Endothelial cell of umbilical vein (primary cell): ENCODE measurements around the gene SARS1. TPM values are rescaled to one million over a fixed set of nuclear protein-coding genes. Genes with fewer than 3 reads are reported as not detected.

Experiments
- BruUV-seq: library from RNA; stranded (reverse); fragments of 400-500 nt; replicated peaks from 2 replicates; lab custom pipeline; 2021; lab: Mats Ljungman, UMichigan
- CTCF ChIA-PET: fragments of 300-600, 350-600 bp; sonication (Branson Sonifier 250); formaldehyde crosslinking; loops from one replicate; lab custom pipeline; 2021; ENCODE audit warnings: antibody characterized with exemption, inconsistent platforms; lab: Charles Lee
- POLR2A ChIA-PET: fragments of 300-600, 350-600 bp; sonication (Branson Sonifier 250); formaldehyde crosslinking; loops from one replicate; lab custom pipeline; 2021; ENCODE audit warnings: antibody characterized with exemption, inconsistent platforms; lab: Charles Lee
- DNase-seq: peaks from one replicate; pipeline ENCODE4 v3.0.0-alpha.2; 2011; ENCODE audit warnings: low read depth, low spot score
- FAIRE-seq: peaks from 2 replicates; lab custom pipeline; 2011; peaks lifted over from hg19 to GRCh38; lab: Jason Lieb, UNC
- H2AFZ ChIP-seq: 2 replicates; pipeline ENCODE4 v1.6.0; 2012; ENCODE audit warnings: low read depth, low read length, control low read depth, inconsistent platforms
- H3K27ac ChIP-seq: 2 replicates; pipeline ENCODE4 v1.5.1; 2011; ENCODE audit warnings: low read depth, mild to moderate bottlenecking, control low read depth, low read length, moderate library complexity; ENCODE audit not compliant: insufficient read depth
- H3K27me3 ChIP-seq, 2 experiments: 2 replicates each; pipeline versions ENCODE4 v1.6.0 to v1.6.1; 2011; ENCODE audit warnings: low read length in 2 of 2, mixed read lengths in 1 of 2; ENCODE audit not compliant: control insufficient read depth in 2 of 2, insufficient read depth in 2 of 2
- H3K36me3 ChIP-seq, 2 experiments: 2 replicates in 1 of 2; 3 replicates in 1 of 2; pipeline ENCODE4 v1.5.1; 2011; ENCODE audit warnings: low read length in 2 of 2, mild to moderate bottlenecking in 1 of 2, moderate library complexity in 1 of 2; ENCODE audit not compliant: control insufficient read depth in 2 of 2, insufficient read depth in 2 of 2; ENCODE audit errors: extremely low read depth in 1 of 2
- H3K4me1 ChIP-seq: 3 replicates; pipeline ENCODE4 v1.5.1; 2011; ENCODE audit warnings: mild to moderate bottlenecking, low read length; ENCODE audit not compliant: control insufficient read depth, insufficient read depth; ENCODE audit errors: extremely low read depth
- H3K4me2 ChIP-seq: 2 replicates; pipeline ENCODE4 v1.6.1; 2011; ENCODE audit warnings: low read length, control low read depth, mixed read lengths; ENCODE audit not compliant: insufficient read depth
- H3K4me3 ChIP-seq, 3 experiments: fragments of 200-600 bp in 1 of 3; sonication (generic), shearing (Covaris generic) in 1 of 3; replicated peaks in 1 of 3; 2 replicates each; pipeline ENCODE4 v1.5.1; 2011 to 2016; ENCODE audit warnings: control low read depth in 3 of 3, low read length in 3 of 3, mild to moderate bottlenecking in 2 of 3, inconsistent platforms in 1 of 3, low read depth in 1 of 3, moderate library complexity in 1 of 3; ENCODE audit not compliant: insufficient read depth in 1 of 3
- H3K79me2 ChIP-seq: 2 replicates; pipeline ENCODE4 v1.6.0; 2012; ENCODE audit warnings: low read length, inconsistent platforms; ENCODE audit not compliant: control insufficient read depth, insufficient read depth
- H3K9ac ChIP-seq: replicated peaks from 2 replicates; pipeline ENCODE3; 2011; ENCODE audit warnings: low read length, control low read depth; ENCODE audit not compliant: insufficient read depth; ENCODE audit errors: extremely low read depth
- H3K9me1 ChIP-seq: replicated peaks from 3 replicates; pipeline ENCODE4 v1.6.0; 2011; ENCODE audit warnings: mild to moderate bottlenecking, low read length; ENCODE audit not compliant: control insufficient read depth, insufficient read depth; ENCODE audit errors: extremely low read depth
- H3K9me3 ChIP-seq: replicated peaks from 2 replicates; pipeline ENCODE4 v1.5.1; 2012; ENCODE audit warnings: low read length, inconsistent platforms; ENCODE audit not compliant: control insufficient read depth, insufficient read depth
- H4K20me1 ChIP-seq: replicated peaks from 2 replicates; pipeline ENCODE3; 2011; ENCODE audit warnings: mild to moderate bottlenecking, low read length; ENCODE audit not compliant: control insufficient read depth, insufficient read depth; ENCODE audit errors: extremely low read depth
- CTCF ChIP-seq, 2 donors: IDR thresholded peaks; 1 replicate in 1 of 2; 2 replicates in 1 of 2; pipeline ENCODE4 v1.5.1; 2011; ENCODE audit warnings: low read length in 2 of 2, mild to moderate bottlenecking in 2 of 2, moderate library complexity in 2 of 2, control low read depth in 1 of 2, inconsistent platforms in 1 of 2, low read depth in 1 of 2; ENCODE audit not compliant: insufficient read depth in 1 of 2; ENCODE audit errors: extremely low read depth in 1 of 2
- EZH2 ChIP-seq: IDR thresholded peaks from 2 replicates; pipeline ENCODE4 v1.6.1; 2012; ENCODE audit warnings: borderline replicate concordance, low read depth, mild to moderate bottlenecking, moderate library complexity, low read length, inconsistent platforms; ENCODE audit not compliant: severe bottlenecking
- FOS ChIP-seq: IDR thresholded peaks from 2 replicates; pipeline ENCODE4 v1.6.1; 2011; ENCODE audit warnings: mild to moderate bottlenecking, low read length, moderate library complexity, borderline replicate concordance; ENCODE audit not compliant: insufficient read depth
- GATA2 ChIP-seq: IDR thresholded peaks from 2 replicates; pipeline ENCODE4 v1.7.0; 2011; ENCODE audit warnings: low read depth, mild to moderate bottlenecking, moderate library complexity, mixed read lengths, low read length; ENCODE audit not compliant: insufficient read length, insufficient read depth
- JUN ChIP-seq: IDR thresholded peaks from 2 replicates; pipeline ENCODE4 v1.6.1; 2011; ENCODE audit warnings: borderline replicate concordance, low read depth; ENCODE audit not compliant: insufficient read length, insufficient read depth
- MAX ChIP-seq: IDR thresholded peaks from 2 replicates; pipeline ENCODE4 v1.6.1; 2011; ENCODE audit not compliant: insufficient read depth, insufficient read length
- MYC ChIP-seq: IDR thresholded peaks from one replicate; pipeline ENCODE4 v1.6.1; 2011; ENCODE audit warnings: mild to moderate bottlenecking, low read depth, low read length
- POLR2A ChIP-seq: IDR thresholded peaks from 2 replicates; pipeline ENCODE4 v1.6.1; 2012; ENCODE audit warnings: low read depth, mild to moderate bottlenecking, control low read depth, low read length
- POLR2AphosphoS5 ChIP-seq: IDR thresholded peaks from 2 replicates; pipeline ENCODE4 v1.6.1; 2012; ENCODE audit warnings: low read depth, mild to moderate bottlenecking, control low read depth, low read length, moderate library complexity; ENCODE audit not compliant: insufficient read depth
- dilution Hi-C: fragments of 300-500 bp; cut with MboI; formaldehyde crosslinking; loops from one replicate; pipeline ENCODE4 v1.15.0; 2019; ENCODE audit warnings: low sequenced_read_pairs; ENCODE audit not compliant: extremely low pct_ligation_motif_present
- intact Hi-C: fragments of 100-400 bp; cut with micrococcal nuclease; formaldehyde crosslinking; loops from one replicate; pipeline ENCODE4 v1.10.0; 2022
- polyA plus RNA-seq, 4 experiments: library from polyadenylated mRNA; depleted of rRNA in 3 of 4; stranded (reverse) in 3 of 4; unstranded in 1 of 4; fragments of >200 nt; gene quantifications; 2 replicates each; pipeline versions ENCODE4 v1.2.1 to v1.2.3, GENCODE V29; 2011 to 2012; ENCODE audit warnings: missing spikeins in 1 of 4
- total RNA-seq: library from RNA; stranded (reverse); gene quantifications from 2 replicates; pipeline ENCODE4 v1.2.3, GENCODE V29; 2021

The SARS1 gene
- total and polyA plus RNA-seq, 2 donors (not counting 3 experiments of a cell fraction or from before 2014, with no cell fraction given): 110 to 178 TPM

GRCh38 chr1:109199710-109200109, 14.0 kb upstream of the SARS1 start:
- peaks cover 17% of the 10 kb centered on the region for H3K4me1 ChIP-seq

More at GRCh38 chr1:109199710-109200109, 14.0 kb upstream of the SARS1 start:
- H2AFZ ChIP-seq: no peak overlapping the region
- H3K36me3 ChIP-seq: no peaks in the 10 kb centered on the region
- TF ChIP-seq GATA2: no peak
- no peak for TF ChIP-seq FOS
- no peak for TF ChIP-seq EZH2
- TF ChIP-seq POLR2A: no peak
- TF ChIP-seq JUN: no peak
- no peak for TF ChIP-seq CTCF (IDR thresholded peaks at IDR 0.05; ENCODE audit: extremely low read depth in 1 of 2, insufficient read depth in 1 of 2, low read depth in 1 of 2, low read length in 2 of 2)
- no peak for TF ChIP-seq MAX
- TF ChIP-seq POLR2AphosphoS5: no peak
- TF ChIP-seq MYC: no peak
- H3K4me3 ChIP-seq: no peak overlapping the region
- CTCF ChIA-PET: interaction anchor here (0.8 to 3.4 kb wide), 8 partner anchors 9 to 333 kb away, joined by 3 to 14 read pairs (median 4); a partner anchor contains a TSS
- intact Hi-C loops (loop anchor here (2.0 kb wide), 1 partner anchor 199 kb away; no protein-coding TSS in a partner anchor), dilution Hi-C loops (no loop called here)
- H3K9me1 ChIP-seq: no peaks in the 10 kb centered on the region
- no peak overlapping the region for H3K4me2 ChIP-seq
- H3K27me3 ChIP-seq: no peaks in the 10 kb centered on the region
- no TSS peak for BruUV-seq
- DNase-seq (no peak), FAIRE-seq (no peak)
- POLR2A ChIA-PET: no interaction called here
- H3K79me2 ChIP-seq: no peaks in the 10 kb centered on the region
- no peak overlapping the region for H3K27ac ChIP-seq
- H3K9me3 ChIP-seq: no peaks in the 10 kb centered on the region
- no peak overlapping the region for H3K9ac ChIP-seq
- no peaks in the 10 kb centered on the region for H4K20me1 ChIP-seq
